ENCODE measurements around the gene FCGR2B.
"Not testable (repeated sequence)": the region's sequence is repeated elsewhere in the genome, so short reads cannot be mapped to it uniquely, and the experiment has no call there.

FCGR2B gene

DNA sequence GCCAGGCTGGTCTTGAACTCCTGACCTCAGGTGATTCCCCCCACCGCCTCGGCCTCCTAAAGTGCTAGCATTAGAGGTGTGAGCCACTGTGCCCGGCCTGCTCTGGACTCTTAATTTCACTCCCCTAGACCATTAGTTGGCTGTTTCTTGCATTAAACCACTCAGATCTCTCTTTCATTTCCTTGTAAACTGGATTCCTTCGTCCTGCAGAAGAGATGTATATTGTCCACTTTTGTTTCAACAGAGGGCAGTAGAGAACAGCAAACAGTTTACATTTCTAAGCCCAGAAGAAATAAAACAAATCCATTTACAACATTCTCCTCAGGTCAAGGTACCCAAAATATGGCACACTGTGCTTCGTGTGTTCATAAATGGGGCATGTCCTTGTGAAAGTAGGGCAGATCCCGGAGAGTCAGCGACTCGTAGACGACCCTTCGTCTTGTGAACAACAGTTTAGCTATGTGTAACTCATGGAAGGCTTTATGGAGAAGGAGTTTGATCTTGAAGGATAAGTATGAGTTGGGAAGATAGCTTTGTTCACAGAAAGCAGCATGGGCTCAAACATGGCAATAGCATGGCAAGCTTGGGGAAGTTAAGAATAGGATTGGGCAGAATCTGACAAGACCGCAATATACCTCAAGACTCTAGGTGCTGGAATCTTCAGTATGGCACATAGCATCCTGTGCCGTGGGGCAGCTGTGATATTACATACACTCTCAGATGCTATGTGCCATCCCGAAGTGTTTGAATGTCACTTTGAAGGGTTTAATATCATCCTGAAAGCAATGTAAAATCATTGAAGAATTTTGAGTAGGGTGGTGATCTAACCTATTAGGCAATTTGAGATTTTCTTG is 15.2 kb upstream of the FCGR2B start:
- DNase-seq (ENCODE audit: low read depth) = not testable (repeated sequence)

DNA sequence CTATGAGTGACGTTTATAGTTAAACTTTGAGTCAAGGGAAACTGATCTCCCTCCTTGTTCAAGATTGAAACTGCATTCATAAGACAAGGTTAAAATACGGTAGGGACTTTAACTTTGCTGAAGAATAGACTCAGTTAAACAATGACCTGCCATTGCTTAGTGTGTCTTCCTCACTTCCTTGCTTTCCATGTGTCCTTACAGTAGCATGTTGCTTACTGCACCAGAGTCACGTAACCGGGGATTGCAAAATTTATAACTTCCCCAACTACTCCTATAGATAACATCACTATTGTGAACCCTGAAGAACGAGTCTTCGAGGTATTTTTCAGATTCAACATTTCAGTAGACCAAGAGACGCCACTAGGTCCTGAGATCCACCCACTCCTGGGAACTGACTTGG is 9.4 kb upstream of the FCGR2B start:
- DNase-seq (ENCODE audit: low read depth) = not testable (repeated sequence)

DNA sequence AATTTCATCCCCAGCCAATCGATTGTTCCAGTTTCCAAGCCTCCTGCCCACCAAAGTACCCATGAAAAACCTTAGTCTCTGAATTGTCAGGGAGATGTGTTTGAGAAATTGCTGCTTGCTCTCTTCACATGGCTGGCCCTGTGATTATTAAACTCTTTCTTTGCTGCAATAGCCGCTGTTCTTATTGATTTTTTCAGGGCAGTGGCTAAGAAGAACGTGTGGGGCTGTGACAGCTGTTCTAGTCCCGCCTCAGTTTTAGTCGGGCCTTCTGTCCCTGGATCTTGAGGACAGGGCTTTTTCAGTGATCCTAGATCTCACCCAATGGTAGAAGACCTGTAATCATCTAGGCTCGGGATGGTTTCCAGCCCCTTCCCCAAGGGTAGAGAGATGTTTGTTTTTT is 9.0 kb upstream of the FCGR2B start:
- DNase-seq (ENCODE audit: low read depth) = not testable (repeated sequence)

DNA sequence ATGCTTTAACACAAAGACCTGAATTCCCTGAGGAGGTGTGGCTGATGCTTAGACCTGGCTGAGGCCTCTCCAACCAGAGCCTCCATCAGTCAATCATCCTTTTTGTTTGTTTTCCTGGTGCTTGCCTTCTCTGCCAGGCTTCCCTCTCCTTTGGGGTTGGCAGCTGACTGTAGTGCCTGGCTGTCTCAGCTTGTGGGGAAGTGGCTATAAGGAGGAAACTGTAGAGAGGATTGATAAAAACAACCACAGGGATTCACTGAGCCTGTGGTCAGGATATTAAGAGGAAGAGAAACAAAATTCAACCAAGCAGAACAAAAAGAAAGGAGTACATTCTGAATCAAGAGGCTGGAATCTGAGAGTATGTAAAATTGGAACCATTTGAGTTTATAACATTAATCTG is 4.4 kb upstream of the FCGR2B start:
- not testable (repeated sequence) for DNase-seq (ENCODE audit: low read depth)

DNA sequence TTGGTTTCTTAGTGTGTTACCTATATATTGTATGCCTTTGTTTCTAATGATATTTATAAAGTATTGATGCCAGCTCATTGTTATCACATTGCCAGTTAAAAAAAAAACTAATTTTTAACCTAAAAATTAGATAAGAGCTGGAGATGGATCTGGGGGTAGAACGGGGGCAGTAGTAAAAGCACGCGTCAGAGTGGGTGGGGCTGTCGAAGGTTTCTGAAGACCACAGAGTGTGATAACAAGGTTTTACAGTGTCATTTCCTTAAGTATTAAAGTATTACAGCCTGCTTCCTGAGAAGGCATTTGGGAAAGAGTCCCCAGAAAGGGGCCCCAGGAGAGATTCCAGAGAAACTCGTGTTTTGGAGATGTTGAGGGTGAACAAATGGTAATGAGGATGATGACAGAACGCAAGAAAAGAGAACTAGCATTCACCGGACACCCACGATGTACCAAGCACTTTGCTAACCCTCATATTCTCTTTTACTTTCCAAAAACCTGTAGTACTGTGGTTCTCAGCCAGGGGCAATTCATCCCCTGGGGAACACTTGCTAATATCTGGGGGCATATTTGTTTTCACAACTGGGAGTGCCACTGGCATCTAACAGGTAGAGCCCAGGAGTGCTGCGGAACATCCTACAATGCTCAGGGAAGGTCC is 1.2 kb upstream of the FCGR2B start:
- not testable (repeated sequence) for DNase-seq (ENCODE audit: low read depth)

DNA sequence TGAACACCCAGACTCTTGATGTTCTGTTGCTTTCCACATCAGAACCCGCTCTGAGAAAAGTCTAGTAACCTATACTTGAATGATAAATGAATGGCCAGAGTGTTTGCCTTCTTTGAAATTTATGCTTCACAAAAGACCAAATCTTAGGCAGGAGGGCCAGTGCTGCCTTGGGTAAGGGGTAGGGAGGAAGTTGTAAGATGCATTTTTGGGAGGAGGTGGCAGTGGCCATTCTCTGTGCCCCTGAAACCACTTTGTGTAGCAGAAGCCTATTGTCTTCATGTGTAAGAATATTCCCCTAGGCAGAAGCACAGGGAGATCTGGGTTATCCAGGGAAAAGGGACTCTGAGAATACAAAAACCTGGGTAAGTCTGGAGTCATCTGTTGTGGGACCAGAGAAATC is 626 bp downstream of the FCGR2B start:
- not testable (repeated sequence) for DNase-seq (ENCODE audit: low read depth)

DNA sequence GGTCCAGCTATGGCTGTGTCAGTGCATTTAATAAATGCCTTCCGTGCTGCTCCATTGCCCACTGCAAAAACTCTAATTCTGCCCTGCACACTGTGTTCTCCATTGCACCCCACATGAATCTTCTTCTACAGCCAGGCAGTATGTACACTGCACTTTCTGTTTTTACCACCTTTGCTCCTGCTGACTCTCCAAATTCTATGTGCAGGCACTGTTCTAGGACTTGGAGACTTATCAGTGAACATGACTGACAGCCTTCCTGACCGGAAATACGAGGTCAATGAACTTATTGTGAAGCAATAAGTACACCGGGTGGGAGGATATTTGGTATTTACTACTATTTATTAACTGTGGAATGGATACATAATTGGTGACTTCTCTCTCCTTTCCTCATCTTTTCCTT is 1.7 kb downstream of the FCGR2B start:
- DNase-seq (ENCODE audit: low read depth) = not testable (repeated sequence)

DNA sequence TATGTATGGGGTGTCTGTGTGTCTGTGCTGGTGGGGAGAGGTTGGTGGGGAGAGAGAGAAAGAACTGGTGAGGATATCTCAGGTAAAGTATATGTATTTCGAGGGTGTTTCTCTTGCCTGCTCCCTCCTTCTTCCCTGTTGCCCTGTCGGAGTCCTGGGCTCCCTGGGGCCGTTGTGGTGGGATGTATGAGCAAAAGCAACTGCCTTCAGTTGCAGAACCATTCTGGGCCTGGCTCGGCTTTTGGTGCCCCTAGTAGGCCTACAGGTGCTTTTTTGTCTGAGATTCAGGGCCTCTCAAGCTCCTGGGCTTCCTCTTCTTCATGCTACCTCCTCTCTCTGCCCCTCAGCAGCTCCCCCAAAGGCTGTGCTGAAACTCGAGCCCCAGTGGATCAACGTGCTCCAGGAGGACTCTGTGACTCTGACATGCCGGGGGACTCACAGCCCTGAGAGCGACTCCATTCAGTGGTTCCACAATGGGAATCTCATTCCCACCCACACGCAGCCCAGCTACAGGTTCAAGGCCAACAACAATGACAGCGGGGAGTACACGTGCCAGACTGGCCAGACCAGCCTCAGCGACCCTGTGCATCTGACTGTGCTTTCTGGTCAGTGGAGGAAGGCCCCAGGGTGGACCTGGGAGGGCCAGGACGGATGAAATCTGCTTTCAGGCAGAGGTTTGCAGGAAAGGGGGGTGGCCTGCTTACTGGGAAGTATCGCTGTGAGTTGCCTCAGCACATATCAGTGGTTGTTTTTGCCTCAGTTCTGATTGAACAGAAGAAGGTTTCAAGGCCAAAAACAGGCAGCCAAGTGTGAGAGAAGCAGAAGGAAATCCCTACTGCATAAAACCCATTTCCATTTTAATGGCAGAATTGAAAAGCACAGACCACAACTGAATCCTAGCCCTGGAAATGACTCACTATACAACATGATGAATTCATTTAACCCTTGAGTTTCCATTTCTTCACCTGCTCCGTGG is 8.4 kb downstream of the FCGR2B start:
- DNase-seq (ENCODE audit: low read depth) = not testable (repeated sequence)

DNA sequence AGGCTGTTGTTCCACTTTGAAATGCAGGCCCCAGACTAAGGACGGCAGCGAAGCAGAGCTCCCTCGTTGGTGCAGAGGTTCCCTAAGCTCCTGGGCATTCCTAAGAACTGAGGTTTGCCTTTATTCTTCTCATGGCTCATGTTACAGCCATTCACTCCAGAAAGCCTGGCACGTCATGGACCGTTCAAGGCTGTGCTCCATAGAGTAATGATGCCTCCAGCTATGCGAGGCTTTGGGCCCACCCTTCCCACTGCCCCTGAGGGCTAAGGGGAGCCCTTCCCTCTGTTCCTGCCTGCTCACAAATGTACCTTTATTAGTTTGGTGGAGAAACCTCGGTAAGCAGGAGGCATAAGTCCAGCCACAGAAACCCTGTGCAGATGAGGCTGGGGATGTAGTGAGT is 10.5 kb downstream of the FCGR2B start:
- DNase-seq (ENCODE audit: low read depth) = not testable (repeated sequence)

DNA sequence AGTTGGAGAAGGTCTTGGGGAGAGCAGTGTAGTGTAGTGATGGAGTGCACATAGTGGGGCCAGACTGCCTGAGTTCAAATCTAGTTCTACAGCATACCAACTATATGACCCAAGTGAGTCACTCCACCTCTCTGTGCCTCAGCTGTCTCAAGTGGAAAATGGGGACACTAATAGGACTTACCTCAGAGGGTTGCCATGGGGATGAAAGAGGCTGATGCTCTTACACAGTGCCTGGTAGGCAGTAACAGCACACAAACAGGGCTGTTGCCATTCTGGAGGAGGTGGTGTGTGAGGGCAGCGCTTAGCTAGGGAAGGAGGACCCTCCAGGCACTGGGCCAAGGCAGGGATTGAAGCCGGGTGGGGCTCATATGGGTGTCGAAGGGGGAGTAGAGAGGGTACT is 11.5 kb downstream of the FCGR2B start:
- DNase-seq (ENCODE audit: low read depth) = not testable (repeated sequence)

DNA sequence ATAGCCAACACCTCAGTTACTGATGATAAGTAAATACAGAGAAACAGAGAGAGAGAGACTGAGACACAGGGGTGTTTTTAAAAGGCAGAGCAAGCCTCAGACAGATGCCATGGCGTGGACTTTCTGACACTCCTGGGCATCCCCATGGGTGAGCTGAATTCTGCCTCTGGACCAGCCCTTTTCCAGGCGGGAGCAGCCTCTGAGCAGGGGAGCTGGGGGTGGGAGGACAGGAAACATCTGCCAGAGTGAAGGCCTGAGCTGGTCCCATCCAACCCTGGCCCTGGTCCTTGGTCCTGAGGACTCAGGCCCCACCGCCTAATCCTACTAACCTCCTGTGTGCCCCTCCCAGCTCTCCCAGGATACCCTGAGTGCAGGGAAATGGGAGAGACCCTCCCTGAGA is 12.0 kb downstream of the FCGR2B start:
- DNase-seq (ENCODE audit: low read depth) = not testable (repeated sequence)

DNA sequence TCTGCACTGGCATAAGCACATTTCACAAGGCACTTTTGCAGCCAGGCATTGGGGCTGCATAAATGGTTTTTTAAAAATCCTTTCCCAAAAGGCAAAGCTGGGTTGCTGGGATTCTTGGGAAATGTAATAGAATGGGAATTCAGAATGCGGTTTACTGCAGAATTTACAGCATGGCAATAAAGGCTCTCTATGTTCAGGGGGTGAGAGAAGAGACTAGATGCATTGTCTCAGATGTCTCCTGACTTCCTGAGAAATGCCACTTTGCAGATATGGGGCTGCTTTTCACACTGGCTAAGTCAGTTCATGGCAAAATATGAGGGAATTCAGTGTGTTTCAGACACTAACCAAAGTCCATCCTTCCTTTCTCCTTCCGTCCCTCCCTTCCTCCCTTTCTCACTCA is 13.5 kb downstream of the FCGR2B start:
- no peak for DNase-seq (ENCODE audit: low read depth)

DNA sequence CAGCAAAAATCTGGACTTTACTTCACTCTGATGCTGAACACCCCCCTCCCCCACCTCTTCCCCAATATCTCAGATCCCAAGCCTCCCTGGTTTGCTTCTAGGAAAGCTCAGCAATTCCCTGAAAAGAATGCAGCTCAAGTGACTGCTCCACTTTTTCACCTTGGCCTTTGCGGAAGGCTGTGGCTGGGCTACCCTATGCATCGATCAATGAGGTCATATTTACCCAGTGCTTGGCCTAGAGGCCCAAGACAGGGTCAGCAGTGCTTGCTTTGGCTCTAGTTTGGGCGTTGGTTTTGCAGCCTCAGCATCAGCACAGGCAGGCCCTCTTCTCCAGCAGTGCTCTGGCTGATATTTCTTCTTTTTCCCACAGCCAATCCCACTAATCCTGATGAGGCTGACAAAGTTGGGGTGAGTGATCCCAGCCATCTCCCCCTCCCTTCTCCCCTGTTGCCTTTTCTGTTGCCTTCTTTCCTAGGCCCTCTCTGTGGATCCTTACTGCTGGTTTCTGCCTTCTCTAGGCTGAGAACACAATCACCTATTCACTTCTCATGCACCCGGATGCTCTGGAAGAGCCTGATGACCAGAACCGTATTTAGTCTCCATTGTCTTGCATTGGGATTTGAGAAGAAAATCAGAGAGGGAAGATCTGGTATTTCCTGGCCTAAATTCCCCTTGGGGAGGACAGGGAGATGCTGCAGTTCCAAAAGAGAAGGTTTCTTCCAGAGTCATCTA is 14.2 kb downstream of the FCGR2B start:
- no peak for DNase-seq (ENCODE audit: low read depth)

DNA sequence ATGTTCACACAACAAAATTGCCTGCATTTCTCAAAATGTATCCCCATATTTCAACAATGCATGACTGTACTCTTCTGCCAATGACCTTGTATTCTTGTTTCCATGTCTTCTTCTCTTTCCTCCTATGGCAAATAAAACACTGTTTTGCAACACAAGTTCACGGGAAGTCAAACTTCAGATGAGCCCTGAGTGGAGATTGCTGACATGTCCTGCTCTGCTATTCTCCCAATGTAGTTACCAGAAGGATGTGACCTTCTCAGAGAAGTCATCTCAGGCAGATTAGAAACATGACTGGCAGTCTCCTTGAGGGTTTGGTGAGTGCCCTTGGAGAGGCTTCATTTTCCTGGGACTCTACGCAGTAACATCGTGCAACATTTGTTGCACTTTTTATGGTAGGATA is 15.6 kb downstream of the FCGR2B start:
- DNase-seq (ENCODE audit: low read depth) = no peak

DNA sequence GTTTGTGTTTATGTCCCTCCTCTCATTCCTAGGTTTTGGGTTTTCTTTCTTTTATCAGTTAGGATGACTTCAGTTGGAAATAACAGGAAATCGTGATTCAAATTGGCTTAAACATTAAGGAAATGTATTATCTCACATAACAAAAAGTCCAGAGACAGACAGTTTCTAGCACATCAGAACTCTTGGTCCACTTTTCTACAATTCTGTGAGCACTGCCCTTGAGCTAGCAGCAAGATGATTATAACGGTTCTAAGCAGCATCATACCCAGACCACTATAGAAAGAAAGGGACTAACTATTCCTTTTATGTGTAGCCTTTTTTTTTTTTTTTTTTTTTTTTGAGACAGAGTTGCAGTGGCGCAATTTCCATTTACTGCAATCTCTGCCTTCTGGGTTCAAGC is 18.9 kb downstream of the FCGR2B start:
- no peak for DNase-seq (ENCODE audit: low read depth)

DNA sequence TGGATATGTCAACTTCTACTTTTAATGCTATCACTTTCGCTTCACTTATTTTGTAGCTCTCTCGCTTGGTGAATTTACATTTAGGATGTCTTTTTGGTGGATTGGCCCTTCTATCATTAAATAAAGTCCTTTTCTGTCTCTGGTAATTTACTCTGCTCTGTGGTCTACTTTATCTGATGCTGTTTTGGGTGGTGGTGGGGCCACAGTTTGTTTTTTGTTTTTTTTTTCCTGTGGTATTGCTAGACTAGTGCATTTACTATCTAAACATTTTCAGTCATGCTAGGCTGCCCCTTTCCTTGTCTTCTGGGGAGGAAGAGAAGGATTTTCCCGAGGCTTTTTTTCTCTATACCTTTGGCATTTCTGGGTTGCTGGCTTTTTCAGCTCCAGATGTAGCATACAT is 26.0 kb downstream of the FCGR2B start:
- no peak for DNase-seq (ENCODE audit: low read depth)

DNA sequence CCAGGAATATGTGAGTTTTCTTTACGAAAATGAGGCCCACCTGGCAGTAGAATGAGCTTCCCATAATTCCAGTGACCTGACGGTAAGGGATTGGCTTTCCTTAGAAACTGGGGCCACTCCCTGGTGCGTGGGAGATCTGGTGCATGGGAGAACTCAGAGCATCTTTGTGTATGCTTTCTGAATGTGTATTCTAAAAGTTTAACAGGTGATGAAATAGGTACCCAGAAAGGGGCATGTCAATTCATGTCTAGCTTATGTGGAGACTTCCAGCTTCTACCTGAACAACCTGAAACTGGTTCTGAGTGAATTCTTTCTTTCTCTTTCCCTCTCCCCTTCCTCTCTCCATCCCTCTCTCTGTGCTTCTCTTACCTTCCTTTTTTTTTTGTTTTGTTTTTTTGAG is 28.9 kb downstream of the FCGR2B start:
- no peak for DNase-seq (ENCODE audit: low read depth)

DNA sequence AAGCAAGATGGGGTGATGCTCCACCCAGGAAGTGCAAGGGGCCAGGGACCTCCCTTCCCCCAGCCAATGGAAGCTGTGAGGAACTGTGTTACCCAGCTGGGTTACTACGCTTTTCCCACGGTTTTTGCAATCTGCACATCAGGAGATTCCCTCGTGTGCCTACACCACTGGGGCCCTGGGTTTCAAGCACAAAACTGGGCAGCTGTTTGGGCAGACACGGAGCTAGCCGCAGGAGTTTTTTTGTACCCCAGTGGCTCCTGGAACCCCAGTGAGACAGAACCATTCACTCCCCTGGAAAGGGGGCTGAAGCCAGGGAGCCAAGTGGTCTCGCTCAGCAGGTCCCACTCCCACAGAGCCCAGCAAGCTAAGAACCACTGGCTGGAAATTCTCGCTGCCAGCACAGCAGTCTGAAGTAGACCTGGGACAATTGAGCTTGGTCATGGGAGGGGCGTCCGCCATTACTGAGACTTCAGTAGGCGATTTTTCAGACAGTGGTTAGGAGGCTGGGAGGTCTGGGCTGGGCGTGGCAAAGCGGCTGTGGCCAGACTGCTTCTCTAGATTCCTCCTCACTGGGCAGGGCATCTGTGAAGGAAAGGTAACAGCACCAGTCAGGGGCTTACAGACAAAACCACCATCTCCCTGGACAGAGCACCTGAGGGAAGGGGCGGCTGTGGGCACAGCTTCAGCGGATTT is 30.2 kb downstream of the FCGR2B start:
- DNase-seq (ENCODE audit: low read depth) = not testable (repeated sequence)

DNA sequence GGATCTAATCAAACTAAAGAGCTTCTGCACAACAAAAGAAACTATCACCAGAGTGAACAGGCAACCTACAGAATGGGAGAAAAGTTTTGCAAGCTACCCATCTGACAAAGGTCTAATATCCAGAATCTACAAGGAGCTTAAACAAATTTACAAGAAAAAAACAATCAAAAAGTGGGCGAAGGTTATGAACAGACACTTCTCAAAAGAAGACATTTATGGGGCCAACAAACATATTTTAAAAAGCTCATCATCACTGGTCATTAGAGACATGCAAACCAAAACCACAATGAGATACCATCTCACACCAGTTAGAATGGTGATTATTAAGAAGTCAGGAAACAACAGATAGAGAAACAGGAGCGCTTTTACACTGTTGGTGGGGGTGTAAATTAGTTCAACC is 35.4 kb downstream of the FCGR2B start:
- not testable (repeated sequence) for DNase-seq (ENCODE audit: low read depth)

DNA sequence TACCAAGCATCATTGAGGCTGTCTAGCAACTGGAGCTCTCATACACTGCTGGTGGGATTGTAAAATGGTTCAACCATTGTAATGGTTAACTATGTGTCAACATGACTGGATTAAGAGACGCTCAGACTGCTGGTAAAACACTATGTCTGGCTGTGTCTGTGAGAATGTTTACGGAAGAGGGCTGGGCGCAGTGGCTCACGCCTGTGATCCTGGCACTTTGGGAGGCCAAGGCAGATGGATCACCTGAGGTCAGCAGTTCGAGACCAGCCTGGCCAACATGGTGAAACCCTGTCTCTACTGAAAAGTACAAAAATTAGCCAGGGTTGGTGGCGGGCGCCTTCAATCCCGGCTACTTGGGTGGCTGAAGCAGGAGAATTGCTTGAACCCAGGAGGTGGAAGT is 39.3 kb downstream of the FCGR2B start:
- no peak for DNase-seq (ENCODE audit: low read depth)

DNA sequence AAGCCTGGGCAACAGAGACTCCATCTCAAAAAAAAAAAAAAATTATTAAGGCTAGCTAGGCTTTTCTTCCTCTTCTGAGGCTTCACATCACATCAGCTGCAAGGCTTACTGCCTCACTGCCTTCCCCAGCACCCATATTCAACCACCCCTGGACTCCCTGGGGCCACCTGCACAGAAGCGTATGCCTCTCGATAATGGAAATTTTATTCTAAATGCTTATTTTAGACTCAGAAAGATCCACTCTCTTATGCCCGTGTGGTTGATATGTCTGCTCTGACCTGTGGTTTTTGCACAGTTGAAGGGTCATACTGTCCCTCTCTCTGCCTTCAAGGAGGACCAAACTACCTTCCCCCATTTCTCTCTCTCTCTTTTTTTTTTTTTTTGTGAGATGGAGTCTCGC is 42.6 kb downstream of the FCGR2B start:
- DNase-seq (ENCODE audit: low read depth) = no peak

Data from activated T-cell treated with anti-CD3 and anti-CD28 coated beads for 1 hour (primary cell).